ENCODE data around the gene C21orf91. TPM values are rescaled to one million over a fixed set of nuclear protein-coding genes. Genes with fewer than 3 reads are reported as not detected.

Gene C21orf91
- total RNA-seq, 1 experiment from 2014 or later = 22.1 TPM

GRCh38 chr21:17745086-17745485 is 74.1 kb downstream of the C21orf91 start:
- BruUV-seq (replicated peaks) = no TSS peak
- ChIA-PET POLR2A (no interaction called here), CTCF (no interaction called here)
- Mint-ChIP-seq H3K27ac (ENCODE audit: low read depth, unreplicated experiment) (no peak overlapping the region), H3K9me3 (ENCODE audit: unreplicated experiment) (no peaks in the 10 kb centered on the region), H3K36me3 (ENCODE audit: insufficient read depth, unreplicated experiment) (no peaks in the 10 kb centered on the region), H3K4me1 (ENCODE audit: insufficient read depth, unreplicated experiment) (no peaks in the 10 kb centered on the region), H3K27me3 (ENCODE audit: insufficient read depth, unreplicated experiment) (no peaks in the 10 kb centered on the region), H3K4me3 (ENCODE audit: unreplicated experiment) (no peak overlapping the region)
- DNase-seq (ENCODE audit: unreplicated experiment) = no peak
- intact Hi-C loops (cut with micrococcal nuclease) = no loop called here
- no peak for TF ChIP-seq CTCF (IDR thresholded peaks at IDR 0.05; ENCODE audit: unreplicated experiment)

GRCh38 chr21:17742940-17743592 is 76.1 kb downstream of the C21orf91 start:
- Mint-ChIP-seq H3K27ac (ENCODE audit: low read depth, unreplicated experiment) (no peak overlapping the region), H3K27me3 (ENCODE audit: insufficient read depth, unreplicated experiment) (no peaks in the 10 kb centered on the region), H3K4me3 (ENCODE audit: unreplicated experiment) (no peak overlapping the region), H3K9me3 (ENCODE audit: unreplicated experiment) (no peaks in the 10 kb centered on the region), H3K36me3 (ENCODE audit: insufficient read depth, unreplicated experiment) (no peaks in the 10 kb centered on the region), H3K4me1 (ENCODE audit: insufficient read depth, unreplicated experiment) (no peaks in the 10 kb centered on the region)
- CTCF ChIA-PET = interaction anchor here (0.6 to 1.0 kb wide), 4 partner anchors 62 to 1916 kb away, joined by 3 to 4 read pairs (median 3); no protein-coding TSS in a partner anchor
- TF ChIP-seq CTCF (IDR thresholded peaks at IDR 0.05; ENCODE audit: unreplicated experiment) = no peak
- no peak for DNase-seq (ENCODE audit: unreplicated experiment)
- intact Hi-C loops (cut with micrococcal nuclease) = no loop called here
- BruUV-seq (replicated peaks) = no TSS peak
- POLR2A ChIA-PET = no interaction called here

GRCh38 chr21:17742181-17742580 is 77.0 kb downstream of the C21orf91 start:
- no peak for TF ChIP-seq CTCF (IDR thresholded peaks at IDR 0.05; ENCODE audit: unreplicated experiment)
- no peaks in the 10 kb centered on the region for H3K9me3 Mint-ChIP-seq (ENCODE audit: unreplicated experiment)
- no peak overlapping the region for H3K27ac Mint-ChIP-seq (ENCODE audit: low read depth, unreplicated experiment)
- no peaks in the 10 kb centered on the region for H3K27me3 Mint-ChIP-seq (ENCODE audit: insufficient read depth, unreplicated experiment)
- no peak for DNase-seq (ENCODE audit: unreplicated experiment)
- no TSS peak for BruUV-seq (replicated peaks)
- intact Hi-C loops (cut with micrococcal nuclease) = no loop called here
- ChIA-PET POLR2A (interaction anchor here (0.6 kb wide), 1 partner anchor 133 kb away, joined by 3 read pairs; no protein-coding TSS in a partner anchor), CTCF (interaction anchor here (0.6 kb wide), 1 partner anchor 981 kb away, joined by 3 read pairs; no protein-coding TSS in a partner anchor)
- no peaks in the 10 kb centered on the region for H3K4me1 Mint-ChIP-seq (ENCODE audit: insufficient read depth, unreplicated experiment)
- no peak overlapping the region for H3K4me3 Mint-ChIP-seq (ENCODE audit: unreplicated experiment)
- no peaks in the 10 kb centered on the region for H3K36me3 Mint-ChIP-seq (ENCODE audit: insufficient read depth, unreplicated experiment)

Other genes starting within 250 kb of the C21orf91 start
- gene BTG3, start 206.5 kb downstream of the C21orf91 start, total RNA-seq (2022) = 53.5 and 57.0 TPM in 2 replicates